T-helper 2 cell (primary cell): ENCODE results near the gene METTL25B.
"Not testable (repeated sequence)": the region's sequence is repeated elsewhere in the genome, so short reads cannot be mapped to it uniquely, and the experiment has no call there.

Source experiments
- DNase-seq, 5 experiments: peaks; one replicate each; pipeline versions ENCODE4 v3.0.0 to v3.0.0-alpha.2; 2012 to 2022

Gene METTL25B

GRCh38 chr1:156750191-156750672 lies 22.0 kb downstream of the METTL25B start:
- DNase-seq: peak in 2 of 5 experiments; percentile 24

- DNase-seq: peak in 3 of 5 experiments; percentile 26 to 45 (median 29)
Observed at GRCh38 chr1:156750711-156751450, 22.6 kb downstream of the METTL25B start.

GRCh38 chr1:156751451-156751756 lies 23.1 kb downstream of the METTL25B start, which contains the start of gene HDGF:
HDGF (minus strand) TSS chr1:156751675; CDS start chr1:156751429, 246 bp downstream.
- DNase-seq: no peak

- peak; percentile 89 to 98 (median 96) for DNase-seq
Observed at GRCh38 chr1:156751757-156752481, 23.6 kb downstream of the METTL25B start.

- no peak for DNase-seq
Observed at GRCh38 chr1:156752843-156753482, 24.7 kb downstream of the METTL25B start.

GRCh38 chr1:156754219-156754618 lies 25.9 kb downstream of the METTL25B start:
- no peak for DNase-seq

- DNase-seq: no peak
Observed at GRCh38 chr1:156755527-156755950, 27.3 kb downstream of the METTL25B start.

- DNase-seq: no peak
Observed at GRCh38 chr1:156756355-156756754, 28.1 kb downstream of the METTL25B start.

GRCh38 chr1:156757572-156758253 lies 29.4 kb downstream of the METTL25B start:
- DNase-seq: not testable (repeated sequence)

GRCh38 chr1:156760092-156760795 lies 32.0 kb downstream of the METTL25B start:
- no peak for DNase-seq

GRCh38 chr1:156760796-156761104 lies 32.5 kb downstream of the METTL25B start:
- DNase-seq: no peak

- DNase-seq: not testable (repeated sequence)
Observed at GRCh38 chr1:156765136-156765535, 36.9 kb downstream of the METTL25B start.

GRCh38 chr1:156765666-156766065 lies 37.4 kb downstream of the METTL25B start:
- no peak for DNase-seq

- DNase-seq: peak in 2 of 5 experiments; percentile 12 to 31
Observed at GRCh38 chr1:156766298-156767100, 38.2 kb downstream of the METTL25B start.

GRCh38 chr1:156767101-156767878 lies 39.0 kb downstream of the METTL25B start, which contains the start of gene PRCC:
PRCC (plus strand) TSS chr1:156767535; CDS start chr1:156767772, 237 bp downstream.
- DNase-seq: peak; percentile 88 to 100 (median 97)

GRCh38 chr1:156767879-156768604 lies 39.8 kb downstream of the METTL25B start:
- DNase-seq: peak in 3 of 5 experiments; percentile 15 to 30 (median 24)

GRCh38 chr1:156768610-156769295 lies 40.5 kb downstream of the METTL25B start:
- no peak for DNase-seq

GRCh38 chr1:156772222-156772621 lies 44.0 kb downstream of the METTL25B start:
- no peak for DNase-seq
